ENCODE results near the gene PAX4.

PAX4 gene

GRCh38 chr7:127618042-127618441, at the start of gene PAX4:
Gene PAX4 (minus strand): TSS chr7:127618142. CDS start chr7:127615928, 2,214 bp downstream.
- no peak for DNase-seq (ENCODE audit: low read depth in 2 of 2)

GRCh38 chr7:127667017-127667670, 49.2 kb upstream of the PAX4 start:
- no peak for DNase-seq (ENCODE audit: low read depth in 2 of 2)

- DNase-seq (ENCODE audit: low read depth in 2 of 2), result no peak
Measured at GRCh38 chr7:127666602-127667001, 48.7 kb upstream of the PAX4 start.

- no peak for DNase-seq (ENCODE audit: low read depth in 2 of 2)
Measured at GRCh38 chr7:127665922-127666321, 48.0 kb upstream of the PAX4 start.

GRCh38 chr7:127658970-127659630, 41.2 kb upstream of the PAX4 start:
- no peak for DNase-seq (ENCODE audit: low read depth in 2 of 2)

- no peak for DNase-seq (ENCODE audit: low read depth in 2 of 2)
Measured at GRCh38 chr7:127657500-127657899, 39.6 kb upstream of the PAX4 start.

GRCh38 chr7:127655720-127656119, 37.8 kb upstream of the PAX4 start:
- no peak for DNase-seq (ENCODE audit: low read depth in 2 of 2)

GRCh38 chr7:127654404-127655394, 36.8 kb upstream of the PAX4 start:
- DNase-seq (ENCODE audit: low read depth in 2 of 2), result no peak

- no peak for DNase-seq (ENCODE audit: low read depth in 2 of 2)
Measured at GRCh38 chr7:127653396-127653795, 35.5 kb upstream of the PAX4 start.

- no peak for DNase-seq (ENCODE audit: low read depth in 2 of 2)
Measured at GRCh38 chr7:127652333-127653248, 34.6 kb upstream of the PAX4 start.

GRCh38 chr7:127651556-127652332, 33.8 kb upstream of the PAX4 start, which contains the start of gene SND1:
Gene SND1 (plus strand): TSS chr7:127652194. CDS start chr7:127652374, 180 bp downstream.
- peak; percentile 94 to 96 for DNase-seq (ENCODE audit: low read depth in 2 of 2)

- DNase-seq (ENCODE audit: low read depth in 2 of 2), result no peak
Measured at GRCh38 chr7:127650847-127651555, 33.1 kb upstream of the PAX4 start.

- no peak for DNase-seq (ENCODE audit: low read depth in 2 of 2)
Measured at GRCh38 chr7:127648986-127649385, 31.0 kb upstream of the PAX4 start.

- no peak for DNase-seq (ENCODE audit: low read depth in 2 of 2)
Measured at GRCh38 chr7:127647636-127648035, 29.7 kb upstream of the PAX4 start.

- no peak for DNase-seq (ENCODE audit: low read depth in 2 of 2)
Measured at GRCh38 chr7:127644484-127644883, 26.5 kb upstream of the PAX4 start.

GRCh38 chr7:127638197-127638596, 20.3 kb upstream of the PAX4 start:
- DNase-seq (ENCODE audit: low read depth in 2 of 2), result no peak

GRCh38 chr7:127635659-127636285, 17.8 kb upstream of the PAX4 start:
- DNase-seq (ENCODE audit: low read depth in 2 of 2), result no peak

GRCh38 chr7:127632276-127632910, 14.5 kb upstream of the PAX4 start:
- DNase-seq (ENCODE audit: low read depth in 2 of 2), result no peak

Data from stimulated activated CD4-positive, alpha-beta T cell treated with anti-CD3 and anti-CD28 coated beads, Interleukin-1b, Interleukin-23, amount 100 ng/mL, for 4 hours (primary cell).